ENCODE data around the gene ZNF529.

ZNF529 gene

GRCh38 chr19:36508325-36508724, 64.8 kb downstream of the ZNF529 start:
- DNase-seq (ENCODE audit: insufficient read length, low spot score) (no peak), FAIRE-seq (no peak)

GRCh38 chr19:36501973-36502372, 71.1 kb downstream of the ZNF529 start:
- FAIRE-seq (no peak), DNase-seq (ENCODE audit: insufficient read length, low spot score) (no peak)
- TF ChIP-seq CTCF (IDR thresholded peaks at IDR 0.05; ENCODE audit: insufficient read depth, missing control alignments) = no peak

More at GRCh38 chr19:36508325-36508724, 64.8 kb downstream of the ZNF529 start:
- no peak for TF ChIP-seq CTCF (IDR thresholded peaks at IDR 0.05; ENCODE audit: insufficient read depth, missing control alignments)

GRCh38 chr19:36497001-36497400, 76.1 kb downstream of the ZNF529 start:
- DNase-seq (ENCODE audit: insufficient read length, low spot score) (no peak), FAIRE-seq (no peak)
- TF ChIP-seq CTCF (IDR thresholded peaks at IDR 0.05; ENCODE audit: insufficient read depth, missing control alignments) = no peak
